DND-41 (cell line): ENCODE data around the gene HNRNPA1L2.

Experiments used
- EZH2 ChIP-seq: IDR thresholded peaks from 3 replicates; pipeline ENCODE4 v1.6.1; 2012; ENCODE audit warnings: borderline replicate concordance, low read depth, mild to moderate bottlenecking, moderate library complexity, low read length, inconsistent platforms; ENCODE audit not compliant: severe bottlenecking
- TF ChIP-seq, protein P1 (sequence below): IDR thresholded peaks from 2 replicates; pipeline ENCODE4 v1.5.1; 2012; ENCODE audit warnings: borderline replicate concordance, low read length, moderate library complexity, mild to moderate bottlenecking; ENCODE audit not compliant: poor library complexity, severe bottlenecking; ENCODE audit errors: extremely low read depth

DNA sequence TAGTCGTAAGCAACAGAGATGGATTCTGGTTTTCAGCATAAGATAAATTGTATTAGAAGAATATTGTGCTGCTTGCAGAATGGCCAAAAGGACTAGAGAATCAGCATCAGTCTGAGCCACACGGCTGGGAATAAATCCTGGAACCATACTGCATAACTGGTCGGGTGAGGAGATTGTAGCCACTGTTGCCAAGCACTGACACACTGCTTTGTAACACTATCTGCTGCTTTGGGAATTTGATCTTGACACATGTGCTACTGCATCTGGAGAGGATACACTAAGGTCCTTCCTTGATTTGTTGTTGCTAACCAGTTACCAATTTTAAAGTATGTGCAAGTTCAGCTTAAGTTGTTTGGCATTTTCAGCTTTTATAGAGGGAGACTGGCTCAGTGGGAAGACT lies 1.9 kb downstream of the HNRNPA1L2 start:
- TF ChIP-seq, protein P1, sequence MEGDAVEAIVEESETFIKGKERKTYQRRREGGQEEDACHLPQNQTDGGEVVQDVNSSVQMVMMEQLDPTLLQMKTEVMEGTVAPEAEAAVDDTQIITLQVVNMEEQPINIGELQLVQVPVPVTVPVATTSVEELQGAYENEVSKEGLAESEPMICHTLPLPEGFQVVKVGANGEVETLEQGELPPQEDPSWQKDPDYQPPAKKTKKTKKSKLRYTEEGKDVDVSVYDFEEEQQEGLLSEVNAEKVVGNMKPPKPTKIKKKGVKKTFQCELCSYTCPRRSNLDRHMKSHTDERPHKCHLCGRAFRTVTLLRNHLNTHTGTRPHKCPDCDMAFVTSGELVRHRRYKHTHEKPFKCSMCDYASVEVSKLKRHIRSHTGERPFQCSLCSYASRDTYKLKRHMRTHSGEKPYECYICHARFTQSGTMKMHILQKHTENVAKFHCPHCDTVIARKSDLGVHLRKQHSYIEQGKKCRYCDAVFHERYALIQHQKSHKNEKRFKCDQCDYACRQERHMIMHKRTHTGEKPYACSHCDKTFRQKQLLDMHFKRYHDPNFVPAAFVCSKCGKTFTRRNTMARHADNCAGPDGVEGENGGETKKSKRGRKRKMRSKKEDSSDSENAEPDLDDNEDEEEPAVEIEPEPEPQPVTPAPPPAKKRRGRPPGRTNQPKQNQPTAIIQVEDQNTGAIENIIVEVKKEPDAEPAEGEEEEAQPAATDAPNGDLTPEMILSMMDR = no peak
- TF ChIP-seq EZH2 = no peak
